ENCODE measurements around the gene S100A3.

DNA sequence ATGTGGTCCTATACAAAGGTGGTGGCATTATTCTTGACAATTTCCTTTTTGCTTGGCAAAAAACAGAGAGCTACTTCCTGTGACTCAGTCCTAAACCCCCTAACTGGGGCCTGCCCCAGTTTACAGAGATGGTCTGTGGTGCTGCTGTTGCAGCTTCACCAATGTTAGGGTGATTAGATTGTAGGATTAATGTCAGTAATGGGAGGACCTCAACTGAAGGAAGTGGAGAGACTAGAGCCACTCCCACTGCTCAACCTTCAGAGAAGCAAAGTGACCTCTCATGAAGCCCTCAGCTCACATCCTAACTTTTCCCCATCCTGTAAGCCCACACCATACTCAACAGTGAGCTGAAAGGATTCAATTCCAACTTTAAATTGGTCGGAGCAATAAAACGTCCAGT is 16.9 kb downstream of the S100A3 start:
- TF ChIP-seq CTCF (IDR thresholded peaks at IDR 0.05; ENCODE audit: low read depth, low read length) = no peak
- TF ChIP-seq EZH2phosphoT487 (IDR thresholded peaks at IDR 0.05; ENCODE audit: low read depth) = no peak
